Activated CD8-positive, alpha-beta T cell treated with anti-CD3 and anti-CD28 coated beads for 36 hours (primary cell): ENCODE data around the gene DDHD1. TPM values are rescaled to one million over a fixed set of nuclear protein-coding genes. Genes with fewer than 3 reads are reported as not detected.

ENCODE experiments used
- ATAC-seq: fragments of 200-7000 bp; cut with Tn5 transposase; one replicate; pipeline ENCODE4 v1.10.0; 2021; ENCODE audit warnings: mild to moderate bottlenecking, moderate library complexity
- CTCF ChIA-PET: fragments of 350-600 bp; sonication (Branson Sonifier 250); formaldehyde crosslinking; loops from one replicate; lab custom pipeline; 2021; ENCODE audit warnings: antibody characterized with exemption; lab: Charles Lee
- POLR2A ChIA-PET: fragments of 350-600 bp; sonication (Branson Sonifier 250); formaldehyde crosslinking; loops from one replicate; lab custom pipeline; 2021; ENCODE audit warnings: antibody characterized with exemption; lab: Charles Lee
- DNase-seq: peaks from one replicate; pipeline ENCODE4 v3.0.0-alpha.2; 2020
- H3K27ac Mint-ChIP-seq: one replicate; pipeline ENCODE4 v1.8.0; 2021; ENCODE audit warnings: mild to moderate bottlenecking, mixed read lengths
- H3K27me3 Mint-ChIP-seq: one replicate; pipeline ENCODE4 v1.8.0; 2021; ENCODE audit warnings: mixed read lengths
- H3K36me3 Mint-ChIP-seq: one replicate; pipeline ENCODE4 v1.8.0; 2021; ENCODE audit warnings: low read depth, mixed read lengths
- H3K4me1 Mint-ChIP-seq: one replicate; pipeline ENCODE4 v1.8.0; 2021; ENCODE audit warnings: low read depth, mixed read lengths
- H3K4me3 Mint-ChIP-seq: one replicate; pipeline ENCODE4 v1.8.0; 2021; ENCODE audit warnings: mild to moderate bottlenecking, moderate library complexity, mixed read lengths
- H3K9me3 Mint-ChIP-seq: one replicate; pipeline ENCODE4 v1.8.0; 2021; ENCODE audit warnings: mixed read lengths
- intact Hi-C: fragments of 100-400 bp; cut with micrococcal nuclease; formaldehyde crosslinking; loops from one replicate; pipeline ENCODE4 v1.10.0; 2022
- total RNA-seq, 2 experiments: library from RNA; stranded (reverse); gene quantifications; one replicate each; pipeline ENCODE4 v1.2.3, GENCODE V29; 2021
- TF ChIP-seq, protein P1 (sequence below): fragments of 200-600 bp; IDR thresholded peaks from one replicate; pipeline ENCODE4 v1.8.0; 2022; ENCODE audit warnings: antibody characterized with exemption, mild to moderate bottlenecking

DDHD1 gene
- total RNA-seq, 2 experiments from 2014 or later, result 35.5 to 41.5 TPM

DNA sequence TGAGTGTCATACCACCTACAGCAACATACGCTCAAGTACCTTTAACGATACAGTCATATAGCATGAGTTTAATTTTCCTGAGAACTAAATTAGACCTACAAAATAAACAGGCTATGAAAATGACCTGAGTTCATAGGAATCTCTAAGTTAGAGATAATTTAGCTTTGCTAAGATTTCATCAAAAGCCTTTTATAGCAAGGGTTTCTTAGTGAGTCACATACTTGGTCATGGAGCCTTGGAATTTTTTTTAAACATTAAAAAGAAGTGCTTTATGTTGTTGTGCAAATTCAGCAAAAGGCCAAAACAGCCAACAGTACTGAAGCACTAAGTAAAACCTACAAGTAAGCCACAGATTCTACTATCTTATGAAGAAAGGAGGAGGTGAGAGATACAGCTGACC lies 108.6 kb downstream of the DDHD1 start:
- no peaks in the 10 kb centered on the region for H3K9me3 Mint-ChIP-seq
- no peak for ATAC-seq
- intact Hi-C loops, result no loop called here
- H3K4me1 Mint-ChIP-seq, result no peaks in the 10 kb centered on the region
- ChIA-PET POLR2A (no interaction called here), CTCF (interaction anchor here (1.7 to 4.1 kb wide), 2 partner anchors 11 to 21 kb away, joined by 4 to 30 read pairs; no protein-coding TSS in a partner anchor)
- H3K4me3 Mint-ChIP-seq, result no peak overlapping the region
- H3K36me3 Mint-ChIP-seq, result peaks cover 46% of the 10 kb centered on the region
- TF ChIP-seq, protein P1, sequence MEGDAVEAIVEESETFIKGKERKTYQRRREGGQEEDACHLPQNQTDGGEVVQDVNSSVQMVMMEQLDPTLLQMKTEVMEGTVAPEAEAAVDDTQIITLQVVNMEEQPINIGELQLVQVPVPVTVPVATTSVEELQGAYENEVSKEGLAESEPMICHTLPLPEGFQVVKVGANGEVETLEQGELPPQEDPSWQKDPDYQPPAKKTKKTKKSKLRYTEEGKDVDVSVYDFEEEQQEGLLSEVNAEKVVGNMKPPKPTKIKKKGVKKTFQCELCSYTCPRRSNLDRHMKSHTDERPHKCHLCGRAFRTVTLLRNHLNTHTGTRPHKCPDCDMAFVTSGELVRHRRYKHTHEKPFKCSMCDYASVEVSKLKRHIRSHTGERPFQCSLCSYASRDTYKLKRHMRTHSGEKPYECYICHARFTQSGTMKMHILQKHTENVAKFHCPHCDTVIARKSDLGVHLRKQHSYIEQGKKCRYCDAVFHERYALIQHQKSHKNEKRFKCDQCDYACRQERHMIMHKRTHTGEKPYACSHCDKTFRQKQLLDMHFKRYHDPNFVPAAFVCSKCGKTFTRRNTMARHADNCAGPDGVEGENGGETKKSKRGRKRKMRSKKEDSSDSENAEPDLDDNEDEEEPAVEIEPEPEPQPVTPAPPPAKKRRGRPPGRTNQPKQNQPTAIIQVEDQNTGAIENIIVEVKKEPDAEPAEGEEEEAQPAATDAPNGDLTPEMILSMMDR, result no peak
- no peak overlapping the region for H3K27ac Mint-ChIP-seq
- no peaks in the 10 kb centered on the region for H3K27me3 Mint-ChIP-seq
- DNase-seq, result no peak

DNA sequence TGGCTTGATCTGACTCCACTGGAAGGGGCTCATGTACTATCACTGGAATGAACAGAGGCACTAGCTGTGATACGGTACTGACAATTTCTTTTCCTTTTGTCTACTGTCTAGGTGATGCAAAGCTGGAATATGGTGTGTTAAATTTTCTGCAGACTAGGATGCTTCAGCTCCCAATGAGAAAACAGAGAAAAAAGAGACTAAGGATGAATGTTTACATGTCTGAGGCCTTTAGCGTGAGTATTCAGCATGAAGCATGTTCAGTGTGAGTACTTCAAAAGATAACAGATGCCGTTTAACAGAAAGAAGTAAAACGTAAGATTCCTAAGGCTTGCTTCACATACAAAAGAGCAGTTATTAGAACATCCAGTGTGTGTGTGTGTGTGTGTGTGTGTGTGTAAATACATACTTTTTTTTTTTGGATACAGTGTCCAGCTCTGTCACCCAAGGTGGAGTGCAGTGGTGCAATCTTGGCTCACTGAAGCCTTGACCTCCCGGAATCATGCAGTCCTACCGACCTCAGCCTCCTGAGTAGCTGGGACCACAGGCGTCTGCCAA lies 110.0 kb downstream of the DDHD1 start:
- peaks cover 4% of the 10 kb centered on the region for H3K9me3 Mint-ChIP-seq
- intact Hi-C loops, result no loop called here
- ATAC-seq (no peak), DNase-seq (no peak)
- H3K27ac Mint-ChIP-seq, result no peak overlapping the region
- no peaks in the 10 kb centered on the region for H3K27me3 Mint-ChIP-seq
- H3K4me1 Mint-ChIP-seq, result no peaks in the 10 kb centered on the region
- ChIA-PET CTCF (interaction anchor here (0.8 to 4.1 kb wide), 3 partner anchors 11 to 109 kb away, joined by 3 to 30 read pairs (median 3); no protein-coding TSS in a partner anchor), POLR2A (no interaction called here)
- H3K4me3 Mint-ChIP-seq, result no peak overlapping the region
- TF ChIP-seq, protein P1, result no peak
- H3K36me3 Mint-ChIP-seq, result peaks cover 53% of the 10 kb centered on the region

DNA sequence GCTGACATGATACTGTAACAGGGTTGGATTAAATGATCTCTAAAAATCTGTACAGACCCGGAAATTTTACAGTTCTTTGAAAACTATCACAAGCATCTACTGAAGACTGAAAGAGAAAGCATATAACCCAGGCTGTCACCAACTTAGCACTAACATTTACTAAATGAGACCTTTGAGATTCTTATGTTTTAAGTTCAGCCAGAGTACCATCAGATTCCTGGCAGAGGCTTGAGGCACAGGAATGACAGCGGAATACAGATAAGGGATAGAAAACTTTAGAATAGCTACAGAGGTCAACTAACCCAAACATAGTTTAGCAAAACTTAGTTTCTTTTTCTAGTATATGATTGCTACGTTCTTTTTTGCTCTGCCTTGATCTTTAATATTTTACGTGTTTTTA lies 110.6 kb downstream of the DDHD1 start:
- ATAC-seq (no peak), DNase-seq (no peak)
- CTCF ChIA-PET, result interaction anchor here (0.8 to 4.1 kb wide), 3 partner anchors 10 to 108 kb away, joined by 3 to 30 read pairs (median 3); no protein-coding TSS in a partner anchor
- TF ChIP-seq, protein P1, result no peak
- intact Hi-C loops, result no loop called here
- Mint-ChIP-seq H3K9me3 (peaks cover 4% of the 10 kb centered on the region), H3K27ac (no peak overlapping the region), H3K4me3 (no peak overlapping the region), H3K27me3 (no peaks in the 10 kb centered on the region), H3K4me1 (no peaks in the 10 kb centered on the region), H3K36me3 (peaks cover 59% of the 10 kb centered on the region)
- POLR2A ChIA-PET, result no interaction called here

DNA sequence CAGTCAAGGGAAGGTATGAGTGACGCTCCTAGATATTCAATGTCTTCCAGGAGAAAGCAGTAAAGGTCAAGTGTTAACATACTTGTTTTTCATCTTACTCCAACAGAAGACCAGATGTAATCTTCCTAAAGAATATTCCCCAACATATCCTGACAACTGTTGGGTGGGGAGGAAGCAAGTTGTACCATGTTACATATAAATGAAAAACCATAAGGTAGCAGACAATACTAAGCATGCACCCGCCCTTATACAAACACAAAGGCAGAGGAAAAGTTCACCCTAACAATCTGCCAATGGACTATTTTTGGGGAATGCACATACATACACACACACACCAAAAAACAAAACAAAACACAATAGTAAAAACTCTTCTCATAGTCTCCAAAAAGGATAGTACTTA lies 112.1 kb downstream of the DDHD1 start:
- no peak overlapping the region for H3K4me3 Mint-ChIP-seq
- no peak for DNase-seq
- H3K9me3 Mint-ChIP-seq, result peaks cover 4% of the 10 kb centered on the region
- no peak for ATAC-seq
- TF ChIP-seq, protein P1, result no peak
- H3K4me1 Mint-ChIP-seq, result peaks cover 2% of the 10 kb centered on the region
- ChIA-PET POLR2A (no interaction called here), CTCF (interaction anchor here (1.1 to 1.4 kb wide), 2 partner anchors 14 to 161 kb away, joined by 3 to 4 read pairs; no protein-coding TSS in a partner anchor)
- intact Hi-C loops, result no loop called here
- H3K27me3 Mint-ChIP-seq, result no peaks in the 10 kb centered on the region
- H3K36me3 Mint-ChIP-seq, result peaks cover 69% of the 10 kb centered on the region
- no peak overlapping the region for H3K27ac Mint-ChIP-seq

DNA sequence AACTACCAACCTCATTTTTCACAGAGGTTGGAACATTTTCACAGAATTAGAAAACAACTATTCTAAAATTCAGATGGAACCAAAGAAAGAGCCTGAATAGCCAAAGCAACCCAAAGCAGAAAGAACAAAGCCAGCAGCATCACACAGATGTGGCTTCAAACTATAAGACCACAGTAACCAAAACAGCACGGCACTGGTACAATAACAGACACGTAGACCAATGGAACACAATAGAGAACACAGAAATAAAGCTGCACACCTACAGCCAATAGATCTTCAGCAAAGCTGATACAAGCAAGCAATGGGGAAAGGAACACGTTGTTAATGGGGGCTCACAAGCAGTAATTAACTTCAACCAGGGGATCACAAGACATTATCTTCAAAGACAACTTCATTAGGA lies 114.5 kb downstream of the DDHD1 start:
- Mint-ChIP-seq H3K36me3 (peaks cover 77% of the 10 kb centered on the region), H3K27me3 (no peaks in the 10 kb centered on the region), H3K4me1 (peaks cover 6% of the 10 kb centered on the region), H3K9me3 (peaks cover 4% of the 10 kb centered on the region), H3K4me3 (no peak overlapping the region), H3K27ac (no peak overlapping the region)
- no peak for ATAC-seq
- ChIA-PET POLR2A (no interaction called here), CTCF (no interaction called here)
- TF ChIP-seq, protein P1, result no peak
- intact Hi-C loops, result no loop called here
- no peak for DNase-seq
